Bronchial epithelial cell (primary cell): Measurements from ENCODE around the gene SERGEF. TPM values are rescaled to one million over a fixed set of nuclear protein-coding genes. Genes with fewer than 3 reads are reported as not detected.
A peak's percentile ranks its signal among the peaks of the same experiment; 100 is the strongest.

Experiments used
- DNase-seq: peaks from one replicate; pipeline ENCODE4 v3.0.0-alpha.2; 2010; ENCODE audit warnings: low read depth
- FAIRE-seq: peaks from 2 replicates; lab custom pipeline; 2011; peaks lifted over from hg19 to GRCh38; lab: Jason Lieb, UNC
- H3K27me3 ChIP-seq: 2 replicates; pipeline ENCODE4 v1.5.1; 2011; ENCODE audit warnings: low read length; ENCODE audit not compliant: control insufficient read depth, insufficient read depth
- H3K36me3 ChIP-seq: 2 replicates; pipeline ENCODE4 v1.5.1; 2011; ENCODE audit warnings: low read length; ENCODE audit not compliant: control insufficient read depth, insufficient read depth
- H3K4me3 ChIP-seq: 2 replicates; pipeline ENCODE4 v1.5.1; 2011; ENCODE audit warnings: mild to moderate bottlenecking, low read depth, low read length, control low read depth
- CTCF ChIP-seq: IDR thresholded peaks from 2 replicates; pipeline ENCODE4 v1.5.1; 2011; ENCODE audit warnings: mild to moderate bottlenecking, moderate library complexity, low read length, control low read depth, inconsistent platforms; ENCODE audit not compliant: insufficient read depth, severe bottlenecking
- total RNA-seq: library from RNA; depleted of rRNA; stranded (reverse); fragments of >200 nt; gene quantifications from 2 replicates; pipeline ENCODE4 v1.2.1, GENCODE V29; 2014

SERGEF gene
- total RNA-seq, 1 donor from 2014 or later, result 29.2 TPM

GRCh38 chr11:18046116-18046777 is 33.4 kb upstream of the SERGEF start, which contains the start of gene TPH1:
TPH1 (minus strand) TSS chr11:18046269; CDS start chr11:18040762, 5,507 bp downstream.
- peak; percentile 64 for DNase-seq
- H3K36me3 ChIP-seq, result no peaks in the 10 kb centered on the region
- peaks cover 5% of the 10 kb centered on the region for H3K27me3 ChIP-seq
- TF ChIP-seq CTCF, result no peak
- H3K4me3 ChIP-seq, result no peak within 1 kb of the TSS
- FAIRE-seq, result no peak

GRCh38 chr11:18036456-18036855 is 23.6 kb upstream of the SERGEF start:
- Histone ChIP-seq H3K27me3 (no peaks in the 10 kb centered on the region), H3K36me3 (no peaks in the 10 kb centered on the region), H3K4me3 (no peak overlapping the region)
- DNase-seq, result no peak
- FAIRE-seq, result no peak
- TF ChIP-seq CTCF, result no peak

GRCh38 chr11:18027475-18027874 is 14.6 kb upstream of the SERGEF start:
- H3K4me3 ChIP-seq, result no peak overlapping the region
- no peak for TF ChIP-seq CTCF
- no peak for DNase-seq
- H3K36me3 ChIP-seq, result no peaks in the 10 kb centered on the region
- H3K27me3 ChIP-seq, result no peaks in the 10 kb centered on the region
- no peak for FAIRE-seq

GRCh38 chr11:18022419-18022818 is 9.6 kb upstream of the SERGEF start:
- Histone ChIP-seq H3K4me3 (no peak overlapping the region), H3K36me3 (no peaks in the 10 kb centered on the region), H3K27me3 (no peaks in the 10 kb centered on the region)
- no peak for FAIRE-seq
- TF ChIP-seq CTCF, result no peak
- DNase-seq, result no peak

GRCh38 chr11:18019650-18020049 is 6.8 kb upstream of the SERGEF start:
- H3K4me3 ChIP-seq, result no peak overlapping the region
- no peak for TF ChIP-seq CTCF
- no peaks in the 10 kb centered on the region for H3K27me3 ChIP-seq
- no peak for DNase-seq
- no peak for FAIRE-seq
- H3K36me3 ChIP-seq, result no peaks in the 10 kb centered on the region

- Histone ChIP-seq H3K36me3 (no peaks in the 10 kb centered on the region), H3K4me3 (no peak overlapping the region), H3K27me3 (no peaks in the 10 kb centered on the region)
- TF ChIP-seq CTCF, result no peak
- no peak for DNase-seq
- FAIRE-seq, result no peak
Measured at GRCh38 chr11:18016789-18017188, 3.9 kb upstream of the SERGEF start.
